GM21360 (cell line): ENCODE data around the gene NTM.

Experiments
- ATAC-seq: cut with Tn5 transposase; IDR thresholded peaks from one replicate; pipeline ENCODE4 v1.9.1; 2021; ENCODE audit warnings: mild to moderate bottlenecking, moderate library complexity; ENCODE audit not compliant: unreplicated experiment

NTM gene

DNA sequence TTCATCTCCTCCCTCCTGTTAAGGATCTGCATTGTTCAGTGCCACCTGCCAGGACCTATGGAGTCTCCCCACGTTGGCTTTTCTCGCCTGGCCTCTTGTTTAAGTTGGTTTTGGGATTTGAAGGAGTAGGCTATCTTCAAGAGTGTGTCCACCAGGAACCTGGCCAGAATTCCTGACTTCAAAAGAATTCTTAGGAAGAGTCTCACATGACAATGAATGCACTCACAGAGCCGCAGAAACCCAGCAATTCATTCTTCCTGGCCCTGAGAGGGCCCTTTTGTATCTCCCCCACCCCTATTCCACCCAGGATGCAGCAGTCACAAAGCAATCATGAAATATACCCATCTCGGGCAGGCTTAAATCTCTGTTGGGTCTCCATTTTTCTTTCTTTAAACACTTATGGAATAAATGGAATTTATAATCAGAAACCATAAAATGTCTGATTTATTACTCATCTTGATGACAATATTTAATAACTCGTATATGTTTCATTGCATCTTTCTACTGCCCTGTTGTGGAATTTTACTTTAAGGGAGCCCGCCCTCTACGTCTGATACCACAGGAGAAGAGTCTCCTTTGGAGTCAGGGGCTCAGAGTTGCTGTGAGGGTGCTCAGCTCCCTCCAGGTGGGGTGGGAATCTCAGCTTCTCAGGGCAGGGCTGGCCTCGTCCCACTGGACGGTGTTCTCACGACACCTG is 507.0 kb downstream of the NTM start:
- no peak for ATAC-seq

DNA sequence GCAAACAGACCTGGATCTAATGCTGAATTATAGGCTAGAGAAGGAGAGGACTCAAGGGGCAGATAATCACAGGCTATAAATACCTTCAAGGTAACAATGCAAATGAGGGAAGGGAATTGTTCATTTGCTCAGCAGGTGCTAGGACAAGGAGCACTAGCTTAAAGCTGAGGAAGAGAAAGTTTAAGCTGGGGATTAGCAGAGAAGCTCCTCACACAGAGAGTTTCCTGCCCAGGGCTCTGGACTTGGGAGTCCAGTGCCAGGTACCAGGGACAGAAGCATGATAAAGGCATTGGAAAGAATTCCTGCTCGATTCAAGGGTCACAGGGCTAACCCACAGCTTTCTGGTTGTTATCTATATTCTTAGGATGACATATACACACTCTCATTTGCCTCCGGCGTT is 509.9 kb downstream of the NTM start:
- ATAC-seq: no peak

DNA sequence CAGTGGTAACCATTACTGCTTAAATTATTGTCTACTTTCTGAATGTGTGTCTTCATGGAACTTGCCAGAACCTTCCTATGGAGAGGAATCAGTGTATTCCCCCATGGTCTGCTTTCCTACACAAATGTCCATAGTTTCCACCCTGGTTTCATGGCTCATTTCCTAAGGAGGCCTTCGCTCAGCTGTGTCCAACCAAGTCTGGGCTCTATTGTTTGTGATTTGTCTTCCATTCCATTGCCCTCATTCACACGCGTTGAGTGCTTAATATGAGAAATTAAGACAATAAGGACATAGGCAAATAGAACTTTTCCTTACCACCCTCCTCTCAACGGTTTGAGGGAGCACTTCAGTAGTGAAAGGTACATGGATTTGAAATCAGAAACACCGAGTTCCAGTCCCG is 510.6 kb downstream of the NTM start:
- no peak for ATAC-seq

DNA sequence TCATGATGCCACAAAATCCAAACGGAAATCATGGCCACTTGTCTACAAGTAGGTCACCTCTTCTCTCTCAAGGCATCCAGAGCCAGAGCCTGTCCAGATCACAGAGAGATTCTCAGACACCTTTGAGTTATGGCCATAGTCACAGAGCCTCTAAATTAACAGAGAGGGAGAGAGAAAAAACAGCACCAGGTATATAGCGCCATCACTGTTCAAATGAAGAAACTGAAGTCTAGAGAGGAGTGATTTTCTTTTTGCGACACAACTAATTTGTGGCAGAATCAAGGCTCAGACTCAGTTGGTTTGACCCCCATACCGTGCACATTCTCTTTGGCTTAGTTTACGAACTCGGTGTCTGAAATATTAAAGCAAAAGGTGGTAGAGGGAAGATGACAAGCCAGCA is 512.9 kb downstream of the NTM start:
- ATAC-seq: no peak

DNA sequence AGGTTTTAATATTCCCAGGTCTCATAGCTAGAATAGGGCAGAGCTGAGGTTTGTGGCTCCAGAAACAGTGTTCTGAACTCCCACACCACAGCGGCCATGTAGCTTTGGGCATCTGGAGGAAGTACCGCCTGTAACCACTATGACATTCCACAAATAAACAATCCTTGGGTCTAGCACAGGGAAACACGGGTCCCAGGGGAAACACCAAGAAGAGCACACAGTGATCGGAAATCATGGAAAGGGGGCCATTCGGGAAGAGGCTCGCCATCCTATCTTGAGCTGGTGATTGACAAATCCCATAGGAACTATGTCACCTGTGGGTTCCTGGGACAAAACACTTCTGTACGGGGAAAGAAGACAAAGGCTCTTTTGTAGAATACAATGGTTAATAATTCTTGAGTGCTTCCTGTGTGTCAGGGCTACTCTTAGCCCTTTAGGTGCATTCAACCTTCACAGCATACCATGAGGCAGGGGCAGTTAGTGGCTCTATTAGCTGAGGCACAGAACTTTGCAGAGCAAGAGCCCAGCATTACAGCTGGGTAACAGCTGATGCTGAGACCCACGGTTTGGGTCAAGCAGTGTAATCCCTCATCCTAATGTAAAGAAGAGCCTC is 514.2 kb downstream of the NTM start:
- no peak for ATAC-seq

DNA sequence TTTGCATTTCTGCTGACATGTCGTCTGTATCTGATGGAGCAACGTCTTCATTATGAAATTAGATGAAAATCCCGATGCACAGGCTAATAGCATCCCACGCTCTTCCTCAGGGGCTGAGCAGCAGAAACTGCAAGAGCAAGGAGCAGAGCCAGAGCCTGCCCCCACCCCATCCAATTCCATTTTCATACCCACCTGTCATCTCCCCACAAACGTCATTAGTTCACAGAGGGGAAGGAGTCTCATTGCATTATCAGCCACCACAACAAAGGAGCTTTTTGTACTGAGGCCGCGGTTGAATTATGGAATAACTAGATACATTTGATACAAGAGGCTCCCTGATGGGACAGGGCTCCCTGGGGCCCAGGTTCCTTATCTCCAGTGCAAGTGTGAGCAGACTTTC is 515.0 kb downstream of the NTM start:
- ATAC-seq: no peak

DNA sequence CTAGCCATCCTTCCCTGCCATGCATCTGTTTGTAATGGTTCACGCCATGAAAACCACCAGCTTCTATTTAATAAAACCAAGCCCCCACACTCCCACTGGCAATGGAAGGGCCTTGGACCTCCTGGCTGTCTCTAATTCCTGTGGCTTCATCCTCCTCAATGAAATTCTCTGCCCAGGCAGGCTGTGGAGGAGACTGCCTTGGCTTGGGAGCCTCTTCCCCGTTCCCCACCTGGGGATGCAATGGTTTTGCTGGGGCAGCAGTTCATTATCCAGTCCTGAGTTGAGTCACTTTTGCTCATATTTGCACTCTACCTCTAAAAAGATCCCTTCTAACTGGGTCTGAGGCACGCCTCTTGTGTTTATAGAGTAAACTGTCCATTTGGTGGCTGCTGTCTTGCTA is 515.8 kb downstream of the NTM start:
- ATAC-seq: no peak

DNA sequence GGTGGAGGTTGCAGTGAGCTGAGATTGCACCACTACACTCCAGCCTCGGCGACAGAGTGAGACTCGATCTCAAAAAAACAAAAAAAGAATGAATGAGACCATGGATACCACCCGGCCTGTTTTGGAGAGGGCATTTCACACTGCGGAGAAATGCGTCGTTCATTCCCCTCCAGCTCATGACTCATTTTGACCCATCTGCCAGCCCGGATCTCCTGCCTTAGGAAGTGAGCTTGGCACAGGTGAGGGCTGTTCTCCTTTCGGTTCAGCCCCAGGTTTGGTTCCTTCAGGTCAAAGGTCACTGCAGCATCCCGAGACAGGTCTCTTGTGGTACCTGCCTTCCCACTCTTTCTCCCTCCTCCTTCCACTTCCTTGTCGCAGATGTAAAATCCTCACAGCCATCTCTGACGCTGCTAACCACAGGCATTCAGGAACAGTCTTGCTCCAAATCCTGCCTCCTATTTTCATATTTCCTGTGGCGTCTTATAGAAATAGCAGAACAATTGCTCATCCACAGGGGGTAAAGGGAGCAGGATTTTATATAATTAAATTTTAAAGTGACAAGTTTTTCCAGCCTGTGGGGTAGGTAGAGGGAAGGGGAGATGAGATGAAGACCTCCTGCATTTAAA is 517.9 kb downstream of the NTM start:
- no peak for ATAC-seq

DNA sequence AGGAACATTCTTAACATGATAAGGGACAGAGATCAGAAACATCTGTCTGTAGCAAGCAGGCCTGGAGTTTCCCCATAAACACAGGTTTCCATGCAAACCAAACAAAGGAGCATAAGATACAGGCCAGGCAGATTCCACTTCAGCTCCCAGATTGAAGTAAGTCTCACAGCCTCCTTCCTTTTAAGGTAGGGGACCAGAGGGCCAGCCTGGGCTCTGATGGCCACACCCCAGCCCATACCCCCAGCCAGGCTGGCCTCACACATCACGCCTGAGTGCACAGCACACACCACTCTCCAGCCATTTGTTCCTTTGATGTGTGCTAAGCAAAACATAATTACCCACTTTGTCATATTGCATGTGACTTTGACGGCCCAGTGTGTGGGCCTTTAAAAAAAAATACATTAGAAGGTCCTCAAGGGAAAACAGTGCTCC is 518.7 kb downstream of the NTM start:
- peak; percentile 35 for ATAC-seq

DNA sequence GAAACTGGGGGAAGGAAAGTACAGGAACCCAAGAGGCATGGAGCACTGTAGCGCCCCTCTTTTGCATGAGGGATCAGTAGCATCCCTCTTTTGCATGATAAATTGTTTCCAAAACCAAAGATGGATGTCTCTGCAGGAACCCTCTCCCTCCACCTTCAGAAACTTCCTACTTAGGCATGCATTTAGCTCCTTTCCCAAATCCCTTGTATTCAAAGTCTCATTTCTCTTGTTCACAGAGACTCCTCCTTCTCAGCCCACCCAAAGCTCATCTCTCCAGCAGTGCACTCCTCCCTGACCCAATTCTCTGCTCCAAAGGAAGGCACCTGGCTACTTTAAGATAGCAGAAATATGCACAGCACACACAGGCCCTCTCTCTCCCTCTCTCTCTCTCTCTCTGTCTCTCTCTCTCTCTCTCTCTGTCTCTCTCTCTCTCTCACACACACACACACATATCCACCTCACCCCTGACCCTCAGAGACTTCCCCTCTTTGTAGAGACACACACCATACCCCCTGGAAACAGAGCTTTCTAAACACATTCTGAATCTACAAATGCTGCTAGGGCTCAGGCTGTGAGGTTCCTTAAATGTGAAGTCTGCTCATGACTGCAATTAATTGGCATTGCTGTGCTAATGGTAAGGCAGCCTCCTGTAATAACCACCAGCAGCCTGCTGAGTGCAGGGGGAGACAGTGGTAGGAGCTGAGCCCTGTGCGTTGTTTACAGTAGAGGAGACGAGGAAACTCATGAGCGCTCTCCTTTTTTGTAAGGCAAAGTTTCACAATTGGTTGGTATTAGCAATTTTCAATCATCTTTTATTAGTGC is 519.6 kb downstream of the NTM start:
- no peak for ATAC-seq

DNA sequence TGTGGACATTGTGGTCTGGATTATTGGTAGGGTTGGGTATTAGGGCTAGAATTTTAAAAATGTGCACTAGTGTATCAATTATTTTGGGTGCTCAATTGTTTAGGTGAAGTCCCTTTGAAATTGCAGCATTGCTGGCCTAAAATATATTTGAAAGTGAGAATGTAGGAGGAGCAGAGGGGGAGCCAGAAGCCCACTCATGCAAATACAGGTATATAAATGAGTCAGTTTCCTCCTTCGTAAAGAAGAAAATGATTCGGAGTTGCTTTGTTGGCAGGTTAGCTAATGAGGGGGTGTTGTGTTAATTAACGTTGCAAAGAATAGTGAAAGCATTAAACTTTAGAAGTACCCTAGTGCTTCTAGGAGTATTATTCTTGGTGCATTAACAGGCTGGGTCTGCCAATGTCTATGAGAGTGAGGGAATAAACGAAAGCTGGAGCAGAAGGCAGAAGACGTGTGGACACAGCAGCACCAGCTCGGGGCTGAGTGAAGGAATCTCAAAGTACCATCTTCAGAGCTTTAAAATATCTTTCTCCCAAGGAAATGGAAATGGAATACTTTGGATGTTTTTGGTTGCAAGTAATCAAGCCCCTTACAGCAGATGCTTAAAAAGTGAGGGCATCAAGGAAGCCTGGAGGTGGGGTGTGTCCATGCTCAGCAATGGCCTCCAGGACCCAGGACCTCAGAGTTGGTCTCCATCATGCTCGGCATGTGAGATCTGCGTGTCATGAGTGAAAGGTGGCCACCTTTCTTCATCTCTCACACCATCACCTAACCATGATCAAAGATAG is 522.9 kb downstream of the NTM start:
- peak; percentile 80 for ATAC-seq

DNA sequence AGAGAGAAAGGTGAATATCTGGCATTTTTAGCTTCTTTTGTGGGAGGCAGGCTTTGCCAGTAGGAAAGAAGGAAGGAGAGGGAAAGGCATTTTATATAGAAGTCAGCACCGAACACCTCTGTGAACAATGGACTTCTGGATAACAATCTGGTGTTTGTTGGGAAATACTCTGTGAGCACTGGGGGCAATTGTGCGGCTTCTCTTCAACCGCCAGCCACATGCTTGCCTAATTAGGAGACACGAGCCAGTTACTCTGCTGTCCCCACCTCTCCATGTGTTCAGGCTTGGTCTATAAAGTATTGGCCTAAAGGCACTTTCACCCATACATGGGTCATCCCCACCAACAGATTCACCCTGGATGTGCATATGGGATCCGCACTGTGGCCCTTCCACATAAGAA is 523.6 kb downstream of the NTM start:
- ATAC-seq: no peak

DNA sequence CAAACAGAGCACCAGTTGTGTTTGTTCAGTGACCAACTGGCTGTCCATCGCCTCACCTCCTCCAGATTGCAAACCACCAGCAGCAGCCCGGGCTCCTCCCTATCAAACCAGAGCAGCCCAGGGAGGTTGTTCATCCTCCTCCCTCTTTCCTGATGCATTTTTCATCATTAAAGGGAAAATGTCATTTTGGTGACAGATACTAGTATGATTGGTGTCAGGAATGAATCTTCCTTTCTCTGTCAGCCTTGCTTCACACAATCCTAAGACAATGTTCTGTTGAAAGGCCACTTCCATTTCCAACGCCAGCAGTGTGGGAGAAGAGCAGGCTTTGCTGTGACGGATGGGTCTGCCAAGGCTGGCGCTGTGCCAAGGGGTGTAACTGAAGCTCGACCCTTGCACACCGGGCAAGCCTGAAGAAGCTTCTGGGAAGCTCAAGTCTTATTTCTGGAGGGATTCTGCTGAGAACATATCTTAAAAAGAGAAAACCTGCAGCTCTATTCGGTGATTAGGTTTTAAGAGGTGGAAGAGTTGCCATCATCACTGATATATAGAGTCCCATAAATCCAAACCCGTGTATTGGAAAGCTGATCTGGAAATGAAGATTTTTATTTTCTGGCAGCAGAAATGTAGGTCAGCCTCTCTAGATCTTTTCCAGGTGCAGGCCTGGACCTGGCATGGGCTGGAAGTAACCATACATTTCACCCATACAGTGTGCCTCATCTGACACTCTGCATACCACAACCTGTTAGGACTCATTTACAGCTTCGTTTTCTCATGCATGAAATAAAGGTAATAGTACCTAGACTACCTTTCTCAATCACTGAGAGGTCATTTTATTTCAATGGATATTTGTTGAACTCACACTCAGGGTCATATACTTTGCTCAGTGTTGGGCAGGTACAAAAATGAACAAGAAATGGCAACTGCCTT is 524.5 kb downstream of the NTM start:
- no peak for ATAC-seq

DNA sequence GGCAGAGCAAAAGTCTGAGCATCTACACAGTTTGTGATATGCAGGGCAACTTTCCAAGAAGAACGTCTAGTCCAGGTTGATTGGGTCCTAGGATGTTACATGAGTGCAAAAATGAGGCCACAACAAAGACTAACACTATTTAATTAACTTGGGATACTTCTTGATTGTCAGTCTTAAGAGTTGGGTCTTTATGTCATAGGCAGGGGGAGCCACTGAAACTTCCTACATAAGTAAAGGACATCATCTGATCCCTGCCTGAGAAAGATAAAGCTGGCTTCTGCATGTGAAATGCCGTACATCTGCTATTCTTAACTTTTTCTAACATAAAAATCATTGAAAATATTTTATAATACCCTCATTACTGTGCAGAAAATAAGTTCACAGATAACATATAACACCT is 525.5 kb downstream of the NTM start:
- ATAC-seq: no peak

DNA sequence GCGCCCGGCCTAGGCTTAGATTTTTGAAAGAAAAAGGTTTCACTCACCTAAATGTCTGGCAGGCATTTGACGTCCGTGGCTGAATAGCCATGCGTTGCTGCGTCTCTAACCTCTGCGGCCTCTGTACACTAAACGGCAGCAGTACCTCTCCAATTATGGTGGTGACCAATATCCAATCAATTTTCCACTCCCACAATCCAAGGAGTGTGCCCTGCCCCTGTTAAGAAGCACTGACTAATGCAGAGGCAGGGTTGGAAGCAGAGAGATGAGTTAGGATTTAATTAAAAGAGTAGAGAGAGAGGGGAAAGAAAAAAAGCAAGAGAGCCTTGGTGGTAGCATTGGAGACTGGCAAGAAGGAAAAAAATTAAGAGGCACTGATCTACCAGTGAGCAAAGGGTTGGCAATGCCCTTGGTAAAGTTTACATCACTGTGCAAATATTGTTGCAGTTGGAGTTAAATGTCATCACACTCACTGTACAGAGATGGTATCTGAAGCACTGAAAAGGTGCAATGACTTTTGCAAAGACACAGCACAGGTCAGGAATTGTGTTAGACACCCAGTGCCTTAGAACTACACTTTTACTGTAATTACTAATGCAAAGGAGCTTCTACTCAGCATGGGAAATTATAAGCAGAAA is 526.7 kb downstream of the NTM start:
- ATAC-seq: no peak

DNA sequence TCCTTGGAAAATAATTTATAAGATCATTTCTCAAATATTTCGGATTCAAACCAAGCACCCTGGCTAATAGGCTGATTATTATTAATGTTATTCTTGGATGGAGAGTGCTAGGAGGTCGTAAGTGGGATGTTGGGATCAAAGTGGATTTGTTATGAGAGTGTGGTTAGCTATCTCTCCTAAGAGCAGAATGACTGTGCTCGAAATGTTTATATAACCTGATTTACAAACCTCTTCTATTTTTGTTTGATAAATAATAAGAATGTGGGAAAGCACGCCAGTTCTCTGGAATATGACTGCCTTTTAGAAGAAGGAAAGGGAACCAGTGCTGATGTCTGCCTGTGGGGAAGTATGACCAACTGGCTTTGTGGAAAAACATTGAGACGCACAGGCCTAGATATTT is 527.5 kb downstream of the NTM start:
- no peak for ATAC-seq

DNA sequence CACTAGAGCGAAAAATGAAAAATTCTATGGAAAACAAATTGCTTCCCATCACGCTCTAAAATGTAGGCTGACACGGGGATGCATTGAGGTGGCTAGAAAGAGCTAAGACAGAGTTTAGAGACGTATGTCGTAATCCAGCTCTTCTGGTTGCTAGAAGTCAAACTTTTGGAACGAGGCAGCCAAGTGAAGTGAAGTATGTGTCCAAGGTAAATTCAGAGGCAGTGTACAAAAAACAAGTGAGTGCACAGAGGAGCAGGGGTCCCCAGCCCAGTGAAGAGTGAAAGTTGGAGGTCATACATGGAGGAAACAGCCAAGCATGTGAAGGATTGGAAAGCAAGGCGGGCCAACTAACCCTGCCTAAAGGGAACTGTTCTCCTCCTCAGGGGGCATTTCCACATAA is 528.5 kb downstream of the NTM start:
- no peak for ATAC-seq

DNA sequence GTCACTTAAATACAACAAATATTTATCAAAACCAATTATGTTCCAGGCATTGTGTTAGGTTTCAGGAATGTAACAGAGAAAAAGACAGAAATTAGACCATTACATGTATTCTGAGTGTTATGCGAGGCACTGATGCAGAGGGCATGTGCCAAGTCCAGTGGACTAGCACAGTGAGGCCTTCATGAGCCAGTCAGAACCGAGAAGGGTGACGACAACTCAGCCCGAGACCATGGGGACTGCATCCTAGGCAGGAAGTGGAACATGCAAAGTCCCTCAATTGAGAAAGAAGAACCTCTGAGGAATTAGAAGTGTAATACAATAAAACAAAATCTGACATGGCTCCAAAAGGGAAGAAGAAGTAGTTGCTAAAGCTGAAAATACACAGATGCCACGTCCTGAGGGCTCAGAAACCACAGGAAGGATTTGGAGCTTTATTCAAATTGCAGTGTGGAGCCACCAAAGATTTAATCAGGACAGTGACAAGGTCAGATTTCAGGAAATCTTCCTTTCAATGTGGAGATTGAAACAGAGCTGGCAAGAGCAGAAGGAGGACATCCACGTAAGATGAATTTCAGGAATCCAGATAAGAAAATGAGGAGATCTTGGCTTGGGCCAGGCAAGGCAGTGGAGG is 529.6 kb downstream of the NTM start:
- peak; percentile 53 for ATAC-seq

DNA sequence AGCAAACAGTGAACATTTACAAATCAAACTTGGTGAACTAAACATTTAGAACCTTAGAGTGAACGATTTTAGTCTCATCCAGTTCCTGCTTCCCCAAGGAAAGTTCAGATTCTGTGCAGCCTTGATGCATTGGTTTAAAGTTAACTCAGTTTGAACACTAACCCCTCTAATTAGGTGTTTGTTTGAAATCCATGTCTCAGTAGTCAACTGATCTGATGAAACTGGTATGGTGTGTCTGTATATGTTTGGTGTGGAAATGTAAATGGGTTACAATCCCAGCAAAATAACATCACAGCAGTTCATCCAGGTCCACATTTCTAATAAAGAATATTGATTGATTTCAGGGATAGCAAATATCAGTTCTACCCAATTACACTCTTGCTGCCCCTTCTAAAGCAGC is 532.0 kb downstream of the NTM start:
- ATAC-seq: no peak
